GM12873 (cell line): ENCODE results near the gene TULP1.

Source experiments
- TF ChIP-seq, protein P1 (sequence below): IDR thresholded peaks from 2 replicates; pipeline ENCODE4 v1.5.1; 2012; ENCODE audit warnings: low read depth, mild to moderate bottlenecking, moderate library complexity, low read length, control low read depth; ENCODE audit not compliant: insufficient read depth; ENCODE audit errors: missing control alignments

Gene TULP1

DNA sequence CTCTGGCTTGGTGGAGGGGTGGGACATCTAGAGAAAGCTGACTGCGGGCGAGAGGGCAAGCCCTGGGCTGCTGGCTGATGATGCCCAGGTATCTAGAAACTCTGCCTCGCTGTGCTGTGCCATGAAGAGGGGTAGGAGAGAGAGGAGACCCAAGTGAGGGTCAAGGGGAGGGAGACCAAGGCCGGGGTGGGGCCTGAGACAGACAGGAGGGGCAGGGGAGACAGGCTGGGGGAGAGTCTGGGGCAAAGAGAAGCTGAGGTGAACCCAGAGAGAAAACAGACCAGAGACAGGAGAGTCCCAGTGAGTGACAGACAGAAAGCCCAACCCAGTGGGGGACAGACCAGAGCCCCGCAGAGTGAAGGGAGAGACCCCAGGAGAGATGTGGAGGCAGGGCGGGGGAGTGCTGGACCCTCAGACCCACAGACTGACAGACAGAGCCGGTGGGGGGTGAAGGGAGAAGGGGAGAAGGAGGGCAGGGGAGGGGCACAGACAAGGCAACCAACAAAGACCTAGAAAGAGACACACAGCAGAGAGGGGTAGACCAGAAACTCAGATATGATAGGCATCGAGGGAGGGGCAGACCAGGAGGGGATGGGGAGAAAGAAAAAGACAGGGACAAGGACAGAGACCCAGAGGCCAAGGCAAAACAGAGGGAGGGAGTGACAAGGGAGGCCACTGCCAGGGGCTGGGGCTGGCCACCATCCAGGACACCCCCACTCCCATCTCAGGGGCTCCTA, 21.7 kb downstream of the TULP1 start:
- TF ChIP-seq, protein P1, sequence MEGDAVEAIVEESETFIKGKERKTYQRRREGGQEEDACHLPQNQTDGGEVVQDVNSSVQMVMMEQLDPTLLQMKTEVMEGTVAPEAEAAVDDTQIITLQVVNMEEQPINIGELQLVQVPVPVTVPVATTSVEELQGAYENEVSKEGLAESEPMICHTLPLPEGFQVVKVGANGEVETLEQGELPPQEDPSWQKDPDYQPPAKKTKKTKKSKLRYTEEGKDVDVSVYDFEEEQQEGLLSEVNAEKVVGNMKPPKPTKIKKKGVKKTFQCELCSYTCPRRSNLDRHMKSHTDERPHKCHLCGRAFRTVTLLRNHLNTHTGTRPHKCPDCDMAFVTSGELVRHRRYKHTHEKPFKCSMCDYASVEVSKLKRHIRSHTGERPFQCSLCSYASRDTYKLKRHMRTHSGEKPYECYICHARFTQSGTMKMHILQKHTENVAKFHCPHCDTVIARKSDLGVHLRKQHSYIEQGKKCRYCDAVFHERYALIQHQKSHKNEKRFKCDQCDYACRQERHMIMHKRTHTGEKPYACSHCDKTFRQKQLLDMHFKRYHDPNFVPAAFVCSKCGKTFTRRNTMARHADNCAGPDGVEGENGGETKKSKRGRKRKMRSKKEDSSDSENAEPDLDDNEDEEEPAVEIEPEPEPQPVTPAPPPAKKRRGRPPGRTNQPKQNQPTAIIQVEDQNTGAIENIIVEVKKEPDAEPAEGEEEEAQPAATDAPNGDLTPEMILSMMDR, result no peak

DNA sequence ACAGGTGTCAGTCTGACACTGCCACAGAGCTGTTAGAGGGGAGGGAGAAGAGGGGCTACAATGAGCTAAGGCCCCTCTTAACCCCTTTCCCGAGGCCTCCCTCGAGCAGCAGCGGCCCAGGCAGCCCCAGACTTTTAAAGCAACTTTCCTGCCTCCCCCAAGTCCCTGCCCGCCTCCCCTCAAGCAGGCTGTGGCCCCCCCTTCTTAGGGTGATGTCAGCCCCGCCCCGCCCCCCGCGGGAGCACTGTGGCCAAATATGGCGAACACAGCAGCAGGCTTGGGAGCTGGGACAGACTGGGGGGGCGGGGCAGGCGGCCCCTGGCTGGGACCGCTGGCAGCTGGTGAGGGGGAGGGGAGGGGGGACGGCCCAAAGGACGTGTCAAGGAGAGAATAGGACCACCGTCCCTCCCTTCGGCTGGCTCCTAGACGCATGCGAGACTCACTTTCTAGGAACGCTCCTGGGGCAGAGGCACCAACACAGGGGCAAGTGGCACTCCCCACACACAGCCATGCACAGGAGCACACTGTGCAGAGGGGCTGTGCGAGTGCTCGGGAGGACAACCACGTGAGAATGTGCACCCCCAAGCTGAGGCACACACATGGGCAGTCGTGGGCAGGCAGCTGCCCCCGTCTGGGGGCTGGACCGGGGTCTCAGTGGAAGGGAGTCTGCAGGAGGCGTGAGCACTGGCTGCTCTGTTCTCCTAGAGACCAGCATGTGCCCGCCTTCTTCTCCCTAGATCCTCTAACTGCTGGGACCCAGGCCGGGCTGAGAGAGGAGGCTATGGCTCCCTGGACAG, 22.5 kb downstream of the TULP1 start:
- TF ChIP-seq, protein P1, result no peak

DNA sequence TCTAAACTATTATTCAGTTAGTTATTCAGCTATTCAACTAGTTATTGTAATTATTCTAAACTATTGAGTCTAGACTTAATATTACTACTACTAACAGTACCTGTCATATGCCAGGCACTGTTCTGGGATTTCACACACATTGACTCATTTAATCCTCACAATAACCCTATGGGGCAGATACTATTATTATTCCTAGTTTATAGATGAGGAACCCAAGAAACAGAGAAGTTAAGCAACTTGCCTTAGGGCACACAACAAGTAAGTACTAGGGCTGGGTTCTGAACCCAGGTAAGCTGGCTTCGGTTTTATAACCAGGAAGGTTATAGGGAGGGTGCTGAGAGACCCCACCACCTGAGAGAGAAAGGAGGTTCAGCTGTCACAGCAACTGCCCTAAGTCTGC, 23.6 kb downstream of the TULP1 start:
- TF ChIP-seq, protein P1, result no peak

DNA sequence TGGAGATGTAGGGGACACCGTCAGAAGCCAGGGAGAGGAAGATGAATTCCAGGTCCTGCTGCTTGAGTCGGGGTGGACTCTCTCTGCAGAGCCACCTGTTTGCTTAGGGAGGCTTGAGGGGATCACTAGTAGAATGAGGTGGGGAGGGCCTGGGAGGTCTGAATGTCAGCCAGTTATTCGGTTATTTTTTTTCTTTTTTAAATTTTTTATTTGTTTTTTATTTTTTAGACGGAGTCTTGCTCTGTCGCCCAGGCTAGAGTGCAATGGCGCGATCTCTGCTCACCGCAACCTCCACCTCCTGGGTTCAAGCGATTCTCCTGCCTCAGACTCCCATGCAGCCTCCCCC, 24.2 kb downstream of the TULP1 start:
- TF ChIP-seq, protein P1, result no peak

DNA sequence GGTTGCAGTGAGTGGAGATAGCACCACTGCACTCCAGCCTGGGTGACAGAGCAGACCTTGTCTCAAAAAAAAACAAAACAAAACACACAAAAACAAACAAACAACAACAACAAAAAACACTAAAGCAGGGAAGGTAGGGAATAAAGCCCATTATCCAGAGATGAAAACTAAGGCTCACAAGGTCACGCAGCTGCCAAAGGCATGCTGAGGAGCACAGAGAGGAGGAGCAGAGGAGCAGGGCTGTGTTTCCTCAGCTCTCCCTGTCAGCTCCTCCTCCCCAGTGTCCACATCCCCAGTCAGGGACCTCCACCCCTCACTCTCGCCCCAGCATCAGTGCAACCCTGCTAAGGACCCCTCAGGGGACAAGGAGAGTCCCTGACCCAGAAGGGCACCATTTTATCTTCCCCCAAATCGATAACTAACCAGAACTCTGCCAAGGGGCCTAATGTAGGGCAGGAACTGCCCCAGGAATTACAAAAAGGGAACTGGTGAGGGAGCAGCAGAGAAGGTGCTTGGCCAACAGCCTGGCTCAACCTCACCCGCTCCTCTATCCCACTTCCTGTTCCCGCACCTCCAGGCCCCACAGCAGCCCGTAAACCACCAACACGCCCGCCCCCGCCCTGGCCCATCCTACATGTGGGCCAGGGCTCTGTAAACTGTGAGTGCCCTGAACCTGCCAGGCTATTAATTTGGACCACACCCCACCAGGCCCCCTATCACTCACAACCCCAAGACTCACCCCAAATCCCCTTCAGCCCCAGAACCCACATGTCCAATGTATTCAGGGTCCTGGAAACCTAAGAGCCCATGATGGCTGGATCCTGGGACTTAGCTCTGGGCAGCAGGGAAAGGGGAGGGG, 24.8 kb downstream of the TULP1 start:
- TF ChIP-seq, protein P1, result no peak

DNA sequence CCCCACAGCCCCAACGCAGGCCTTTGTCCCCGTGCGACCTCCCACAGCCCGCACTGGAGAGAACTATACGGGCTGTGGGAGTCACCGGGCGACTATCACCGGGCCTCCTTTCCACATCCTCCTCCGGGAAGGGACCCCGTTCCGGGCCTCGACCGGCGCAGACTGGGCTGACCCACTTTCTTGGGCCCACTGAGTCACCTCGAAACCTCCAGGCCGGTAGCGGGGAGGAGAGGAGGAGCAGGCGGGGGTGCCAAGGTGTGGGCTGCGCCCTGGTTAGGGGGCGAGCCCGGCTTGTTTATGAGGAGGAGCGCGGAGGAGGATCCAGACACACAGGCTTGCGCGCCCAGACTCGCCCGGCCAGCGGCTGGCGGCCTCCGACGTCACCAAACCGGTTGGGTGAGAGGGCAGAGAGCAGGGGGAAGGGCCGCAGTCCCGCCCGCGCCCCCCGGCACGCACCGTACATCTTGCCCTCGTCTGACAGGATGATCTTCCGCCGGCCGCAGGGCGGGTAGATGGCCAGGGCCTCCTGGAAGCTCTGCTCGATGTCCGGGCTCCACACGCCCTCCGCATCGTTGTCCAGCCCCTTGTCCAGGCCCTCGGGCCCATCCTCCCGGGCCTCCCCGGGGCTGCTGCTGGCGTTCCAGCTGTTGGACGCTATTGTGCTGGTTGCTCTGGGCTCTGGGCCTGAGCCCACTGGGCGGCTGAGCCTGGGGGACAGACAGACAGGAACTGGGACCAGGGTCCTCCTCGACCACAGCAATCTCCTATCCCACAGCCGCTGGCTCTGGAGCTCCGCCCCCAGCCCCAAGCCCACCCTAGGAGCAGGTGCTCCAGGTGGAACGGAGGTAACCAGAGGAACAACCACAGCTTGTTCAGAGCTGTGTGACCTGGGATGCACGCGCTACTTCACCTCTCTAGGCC, 26.4 kb downstream of the TULP1 start:
- TF ChIP-seq, protein P1, result no peak
